HFF-Myc (cell line): ENCODE results near the gene PLAAT4.

ENCODE experiments used
- DNase-seq: peaks from one replicate; pipeline ENCODE4 v3.0.0-alpha.2; 2011; ENCODE audit warnings: low read depth; ENCODE audit errors: extremely low read depth
- H3K4me3 ChIP-seq: replicated peaks from 2 replicates; pipeline ENCODE4 v1.5.1; 2011; ENCODE audit warnings: low read depth, mild to moderate bottlenecking, control low read depth, low read length
- TF ChIP-seq, protein P1 (sequence below): IDR thresholded peaks from 2 replicates; pipeline ENCODE4 v1.5.1; 2012; ENCODE audit warnings: mild to moderate bottlenecking, low read depth, low read length, control low read depth; ENCODE audit errors: missing control alignments

Gene PLAAT4

DNA sequence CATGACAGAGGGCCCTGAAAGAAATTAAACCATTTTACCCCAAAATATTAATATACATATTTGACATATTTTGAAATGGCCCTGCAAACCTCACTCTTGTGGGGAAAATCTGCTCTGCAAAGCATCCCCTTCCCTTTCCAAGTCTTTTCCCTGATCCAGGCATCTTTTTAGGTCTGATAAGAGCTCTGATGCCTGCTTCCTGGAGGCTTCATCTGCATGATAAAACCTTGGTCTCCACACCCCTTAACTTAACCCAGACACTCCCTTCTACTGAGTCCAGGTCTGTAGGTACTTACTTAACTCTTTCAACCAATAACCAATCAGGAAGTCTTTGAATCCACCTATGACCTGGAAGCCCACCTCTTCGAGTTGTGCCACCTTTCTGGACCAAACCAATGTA, 32.6 kb upstream of the PLAAT4 start:
- H3K4me3 ChIP-seq, result no peak overlapping the region
- DNase-seq, result no peak
- TF ChIP-seq, protein P1, sequence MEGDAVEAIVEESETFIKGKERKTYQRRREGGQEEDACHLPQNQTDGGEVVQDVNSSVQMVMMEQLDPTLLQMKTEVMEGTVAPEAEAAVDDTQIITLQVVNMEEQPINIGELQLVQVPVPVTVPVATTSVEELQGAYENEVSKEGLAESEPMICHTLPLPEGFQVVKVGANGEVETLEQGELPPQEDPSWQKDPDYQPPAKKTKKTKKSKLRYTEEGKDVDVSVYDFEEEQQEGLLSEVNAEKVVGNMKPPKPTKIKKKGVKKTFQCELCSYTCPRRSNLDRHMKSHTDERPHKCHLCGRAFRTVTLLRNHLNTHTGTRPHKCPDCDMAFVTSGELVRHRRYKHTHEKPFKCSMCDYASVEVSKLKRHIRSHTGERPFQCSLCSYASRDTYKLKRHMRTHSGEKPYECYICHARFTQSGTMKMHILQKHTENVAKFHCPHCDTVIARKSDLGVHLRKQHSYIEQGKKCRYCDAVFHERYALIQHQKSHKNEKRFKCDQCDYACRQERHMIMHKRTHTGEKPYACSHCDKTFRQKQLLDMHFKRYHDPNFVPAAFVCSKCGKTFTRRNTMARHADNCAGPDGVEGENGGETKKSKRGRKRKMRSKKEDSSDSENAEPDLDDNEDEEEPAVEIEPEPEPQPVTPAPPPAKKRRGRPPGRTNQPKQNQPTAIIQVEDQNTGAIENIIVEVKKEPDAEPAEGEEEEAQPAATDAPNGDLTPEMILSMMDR, result no peak

DNA sequence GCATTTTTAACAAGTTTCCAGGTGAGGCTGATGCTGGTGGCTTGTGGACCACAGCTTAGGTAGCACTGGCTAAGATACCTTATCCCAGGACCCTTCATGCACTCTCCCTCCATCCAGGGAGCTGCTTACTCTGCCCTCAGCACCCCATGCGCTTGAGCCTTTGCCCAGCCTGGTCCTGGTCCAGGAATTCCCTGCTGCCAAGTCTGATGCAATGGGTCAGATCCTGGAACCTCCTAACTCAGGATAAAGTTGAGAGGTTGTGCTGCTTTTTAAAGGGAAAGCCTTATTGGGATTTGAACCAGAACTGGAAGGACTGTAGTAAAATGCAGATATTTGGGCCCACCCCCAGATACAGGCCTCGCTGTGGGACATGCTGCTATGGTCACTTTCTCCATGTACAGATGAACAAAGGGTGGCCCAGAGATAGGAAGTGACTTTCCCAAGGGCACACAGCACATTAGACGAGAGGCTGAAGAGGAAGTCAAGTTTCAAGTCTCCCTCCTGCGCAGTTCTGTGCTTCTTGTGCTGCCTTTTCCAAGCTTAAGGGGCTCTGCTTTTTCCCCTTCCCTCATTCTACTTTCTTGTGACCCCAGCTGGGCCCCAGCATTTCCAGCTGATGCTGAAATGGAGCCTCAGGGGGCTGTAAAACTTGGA, 31.5 kb upstream of the PLAAT4 start:
- no peak overlapping the region for H3K4me3 ChIP-seq
- TF ChIP-seq, protein P1, result no peak
- no peak for DNase-seq

DNA sequence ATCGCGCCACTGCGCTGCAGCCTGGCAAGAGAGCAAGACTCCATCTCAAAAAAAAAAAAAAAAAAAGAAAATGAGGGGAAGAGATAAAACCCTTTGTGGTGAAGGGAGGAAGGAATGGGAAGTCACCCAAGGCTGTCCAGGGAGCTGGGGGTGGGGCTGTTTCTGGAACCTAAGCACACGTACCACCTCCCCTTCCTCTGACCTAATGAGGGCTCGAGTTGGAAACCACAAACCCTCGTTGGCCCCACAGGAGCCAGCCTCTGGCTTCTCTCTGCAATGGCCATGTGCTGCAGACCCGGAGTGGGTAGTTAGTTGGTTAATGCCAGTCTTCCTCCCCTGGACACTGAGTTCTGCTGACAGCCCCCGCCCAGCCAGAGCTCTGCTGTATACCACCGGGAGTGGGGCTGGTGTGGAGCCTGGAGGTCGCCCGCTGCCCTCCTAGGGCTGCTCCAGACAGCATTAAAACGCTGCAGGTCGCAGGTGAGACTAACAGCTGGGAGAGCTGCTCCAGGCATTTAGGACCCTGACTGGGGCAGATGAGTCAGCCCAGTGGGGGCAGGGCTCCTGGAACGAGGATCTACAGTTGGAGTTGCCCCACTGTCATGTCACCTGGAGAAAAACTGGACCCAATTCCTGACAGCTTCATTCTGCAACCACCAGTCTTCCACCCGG, 30.6 kb upstream of the PLAAT4 start, which contains the start of gene LGALS12:
TSS of gene LGALS12 (plus strand) at position 228 of the 672 bp plus-strand sequence. CDS start at position 603, 375 bp downstream.
- DNase-seq, result no peak
- no peak within 1 kb of the TSS for H3K4me3 ChIP-seq
- TF ChIP-seq, protein P1, result no peak

DNA sequence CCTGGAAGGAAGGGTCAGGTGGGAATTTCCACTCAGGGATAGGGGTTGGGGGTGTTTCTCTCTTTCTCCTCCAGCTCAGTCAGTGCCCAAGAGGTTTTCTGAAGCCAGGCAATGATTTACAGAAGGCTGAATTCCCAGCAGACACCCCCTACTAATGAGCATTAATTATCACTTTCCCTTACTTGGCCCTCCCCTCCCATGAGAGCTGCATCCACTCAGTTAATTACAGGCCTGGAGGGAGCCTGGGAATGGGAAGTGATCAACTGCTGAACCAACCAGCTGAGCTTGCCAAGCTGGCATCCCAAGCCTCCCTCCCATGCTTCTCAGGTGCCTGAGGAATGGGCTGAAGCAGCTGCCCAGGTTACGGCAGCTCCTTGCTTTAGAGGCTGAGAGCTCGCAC, 29.7 kb upstream of the PLAAT4 start:
- no peak for DNase-seq
- TF ChIP-seq, protein P1, result no peak
- no peak overlapping the region for H3K4me3 ChIP-seq

DNA sequence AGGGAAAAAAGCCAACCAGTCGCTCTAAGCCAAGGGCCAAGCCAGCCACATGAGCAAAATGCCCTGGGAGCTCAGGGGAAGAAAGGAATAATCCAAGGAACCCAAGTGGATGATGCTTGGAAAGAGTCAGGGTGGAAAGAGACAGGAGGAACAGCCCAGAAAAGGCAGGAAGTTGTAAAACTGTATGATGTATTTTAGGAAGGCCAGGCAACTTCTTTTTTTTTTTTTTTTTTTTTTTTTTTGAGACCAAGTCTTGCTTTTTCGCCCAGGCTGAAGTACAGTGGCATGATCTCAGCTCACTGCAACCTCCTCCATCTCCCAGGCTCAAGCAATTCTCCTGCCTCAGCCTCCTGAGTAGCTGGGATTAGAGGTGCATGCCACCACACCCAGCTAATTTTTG, 29.1 kb upstream of the PLAAT4 start:
- no peak for DNase-seq
- TF ChIP-seq, protein P1, result no peak
- no peak overlapping the region for H3K4me3 ChIP-seq

DNA sequence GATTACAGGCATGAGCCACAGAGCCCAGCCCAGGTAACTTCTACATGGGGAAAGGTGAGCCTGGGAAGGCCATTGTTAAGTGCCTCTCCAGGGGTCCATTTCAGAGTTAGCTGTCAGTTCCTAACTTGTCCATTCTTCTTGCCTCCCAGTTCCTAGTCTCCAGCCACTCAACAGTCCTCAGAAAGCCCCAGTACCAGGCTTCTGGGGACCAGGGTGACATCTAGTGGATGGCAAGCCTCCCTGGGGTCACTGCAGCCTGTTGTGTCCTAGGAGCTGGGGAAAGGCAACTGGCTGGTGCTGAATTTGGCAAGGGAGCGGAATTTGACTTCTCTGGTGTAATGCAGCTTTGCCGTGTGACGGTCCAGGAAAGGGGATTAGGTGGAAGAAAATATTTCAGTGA, 28.6 kb upstream of the PLAAT4 start:
- no peak overlapping the region for H3K4me3 ChIP-seq
- no peak for DNase-seq
- TF ChIP-seq, protein P1, result peak; percentile 21
